HepG2 (cell line): ENCODE results near the gene KRTAP4-16.

Experiments used
- NR2F2 ChIP-seq: IDR thresholded peaks from 2 replicates; pipeline ENCODE4 v1.6.1; 2012; ENCODE audit warnings: low read depth, inconsistent platforms, borderline replicate concordance
- SOX6 ChIP-seq, 2 experiments: fragments of 450-650 bp in 1 of 2; sonication (generic) in 1 of 2; formaldehyde crosslinking in 1 of 2; IDR thresholded peaks; 2 replicates each; pipeline versions ENCODE4 v1.4.0 to v1.6.1; 2017 to 2020; ENCODE audit warnings: antibody characterized with exemption in 1 of 2, mild to moderate bottlenecking in 1 of 2, missing genetic modification reagents in 1 of 2
- TAF1 ChIP-seq: sonication (generic); formaldehyde crosslinking; IDR thresholded peaks from 2 replicates; pipeline ENCODE4 v1.4.0; 2020; ENCODE audit warnings: missing genetic modification reagents
- ZFP37 ChIP-seq: sonication (generic); formaldehyde crosslinking; IDR thresholded peaks from 2 replicates; pipeline ENCODE4 v1.4.0; 2020; ENCODE audit warnings: missing genetic modification reagents, borderline replicate concordance

GRCh38 chr17:41067281-41067680, 34.7 kb downstream of the KRTAP4-16 start:
- TF ChIP-seq TAF1 (CRISPR knock-in tag) (no peak), ZFP37 (CRISPR knock-in tag) (no peak), SOX6 (IDR thresholded peaks at IDR 0.05) (no peak), SOX6 (CRISPR knock-in tag; IDR thresholded peaks at IDR 0.05) (no peak), NR2F2 (no peak)
